ENCODE data around the gene PIK3CD.

DNA sequence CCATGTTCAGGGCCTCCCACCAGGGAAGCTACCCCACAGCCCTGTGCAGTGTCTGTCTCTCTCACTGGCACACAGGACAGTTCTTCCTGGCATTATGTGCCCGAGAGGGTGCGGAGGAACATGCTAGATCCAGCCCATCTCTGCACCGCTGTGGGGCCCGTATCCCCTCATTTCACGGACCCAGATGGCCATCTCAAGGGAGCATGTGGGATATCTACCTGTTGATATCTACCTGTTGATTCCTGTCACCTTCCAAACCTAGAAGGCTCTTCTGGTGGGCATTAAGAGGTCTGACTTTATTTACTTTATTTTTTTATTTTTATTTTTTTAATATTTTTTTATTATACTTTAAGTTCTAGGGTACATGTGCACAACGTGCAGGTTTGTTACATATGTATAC lies 11.7 kb downstream of the PIK3CD start:
- TF ChIP-seq, protein P1, sequence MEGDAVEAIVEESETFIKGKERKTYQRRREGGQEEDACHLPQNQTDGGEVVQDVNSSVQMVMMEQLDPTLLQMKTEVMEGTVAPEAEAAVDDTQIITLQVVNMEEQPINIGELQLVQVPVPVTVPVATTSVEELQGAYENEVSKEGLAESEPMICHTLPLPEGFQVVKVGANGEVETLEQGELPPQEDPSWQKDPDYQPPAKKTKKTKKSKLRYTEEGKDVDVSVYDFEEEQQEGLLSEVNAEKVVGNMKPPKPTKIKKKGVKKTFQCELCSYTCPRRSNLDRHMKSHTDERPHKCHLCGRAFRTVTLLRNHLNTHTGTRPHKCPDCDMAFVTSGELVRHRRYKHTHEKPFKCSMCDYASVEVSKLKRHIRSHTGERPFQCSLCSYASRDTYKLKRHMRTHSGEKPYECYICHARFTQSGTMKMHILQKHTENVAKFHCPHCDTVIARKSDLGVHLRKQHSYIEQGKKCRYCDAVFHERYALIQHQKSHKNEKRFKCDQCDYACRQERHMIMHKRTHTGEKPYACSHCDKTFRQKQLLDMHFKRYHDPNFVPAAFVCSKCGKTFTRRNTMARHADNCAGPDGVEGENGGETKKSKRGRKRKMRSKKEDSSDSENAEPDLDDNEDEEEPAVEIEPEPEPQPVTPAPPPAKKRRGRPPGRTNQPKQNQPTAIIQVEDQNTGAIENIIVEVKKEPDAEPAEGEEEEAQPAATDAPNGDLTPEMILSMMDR (IDR thresholded peaks at IDR 0.05; ENCODE audit: poor library complexity, severe bottlenecking), result no peak
- TF ChIP-seq RAD21 (conservative IDR thresholded peaks at IDR 0.05) (no peak), SMC3 (conservative IDR thresholded peaks at IDR 0.05; ENCODE audit: poor library complexity) (no peak), POLR2AphosphoS5 (IDR thresholded peaks at IDR 0.05) (no peak), TAF1 (IDR thresholded peaks at IDR 0.05; ENCODE audit: low read depth) (no peak), REST (IDR thresholded peaks at IDR 0.05; ENCODE audit: borderline replicate concordance) (no peak)
